Neural crest cell (in vitro differentiated cells): ENCODE measurements around the gene FAM13C. TPM values are rescaled to one million over a fixed set of nuclear protein-coding genes. Genes with fewer than 3 reads are reported as not detected.

Experiments used
- DNase-seq: peaks from one replicate; pipeline ENCODE4 v3.0.0; 2021; ENCODE audit warnings: low read depth, mixed read lengths, low spot score
- H3K27ac Mint-ChIP-seq: one replicate; pipeline ENCODE4 v1.8.0; 2021; ENCODE audit warnings: mild to moderate bottlenecking, mixed read lengths; ENCODE audit not compliant: unreplicated experiment
- H3K27me3 Mint-ChIP-seq: 2 replicates; pipeline ENCODE4 v1.8.0; 2021; ENCODE audit warnings: low read depth, mild to moderate bottlenecking, mixed read lengths
- H3K36me3 Mint-ChIP-seq: 2 replicates; pipeline ENCODE4 v1.8.0; 2021; ENCODE audit warnings: low read depth, mild to moderate bottlenecking, mixed read lengths
- H3K4me1 Mint-ChIP-seq: 2 replicates; pipeline ENCODE4 v1.8.0; 2021; ENCODE audit warnings: mixed read lengths
- H3K4me3 Mint-ChIP-seq: one replicate; pipeline ENCODE4 v1.8.0; 2021; ENCODE audit warnings: mild to moderate bottlenecking, mixed read lengths
- H3K9me3 Mint-ChIP-seq: 2 replicates; pipeline ENCODE4 v1.8.0; 2021; ENCODE audit warnings: mixed read lengths
- CTCF ChIP-seq: fragments of 200-600 bp; sonication (generic); conservative IDR thresholded peaks from 2 replicates; pipeline ENCODE4 v1.5.0; 2021; ENCODE audit warnings: antibody characterized with exemption, mild to moderate bottlenecking
- total RNA-seq: library from RNA; stranded (reverse); gene quantifications from 2 replicates; pipeline ENCODE4 v1.2.1, GENCODE V29; 2021

FAM13C gene
- total RNA-seq, 1 donor from 2014 or later, result 2.9 TPM

- peaks cover 2% of the 10 kb centered on the region for H3K9me3 Mint-ChIP-seq
- no peak overlapping the region for H3K4me3 Mint-ChIP-seq
- H3K4me1 Mint-ChIP-seq, result peaks cover 3% of the 10 kb centered on the region
- no peak for DNase-seq
- TF ChIP-seq CTCF, result no peak
- no peaks in the 10 kb centered on the region for H3K36me3 Mint-ChIP-seq
- no peaks in the 10 kb centered on the region for H3K27me3 Mint-ChIP-seq
- no peak overlapping the region for H3K27ac Mint-ChIP-seq
Observed at GRCh38 chr10:59300386-59300785, 62.0 kb downstream of the FAM13C start.

GRCh38 chr10:59299933-59300332 lies 62.4 kb downstream of the FAM13C start:
- Mint-ChIP-seq H3K4me3 (no peak overlapping the region), H3K9me3 (peaks cover 2% of the 10 kb centered on the region), H3K27me3 (no peaks in the 10 kb centered on the region), H3K27ac (no peak overlapping the region), H3K36me3 (no peaks in the 10 kb centered on the region), H3K4me1 (peaks cover 3% of the 10 kb centered on the region)
- no peak for DNase-seq
- no peak for TF ChIP-seq CTCF

GRCh38 chr10:59290448-59290847 lies 71.9 kb downstream of the FAM13C start:
- peaks cover 2% of the 10 kb centered on the region for H3K9me3 Mint-ChIP-seq
- no peak for DNase-seq
- H3K27me3 Mint-ChIP-seq, result no peaks in the 10 kb centered on the region
- no peak for TF ChIP-seq CTCF
- H3K36me3 Mint-ChIP-seq, result no peaks in the 10 kb centered on the region
- H3K4me3 Mint-ChIP-seq, result no peak overlapping the region
- H3K27ac Mint-ChIP-seq, result no peak overlapping the region
- H3K4me1 Mint-ChIP-seq, result no peaks in the 10 kb centered on the region

- DNase-seq, result no peak
- no peak for TF ChIP-seq CTCF
- Mint-ChIP-seq H3K9me3 (peaks cover 2% of the 10 kb centered on the region), H3K4me1 (no peaks in the 10 kb centered on the region), H3K36me3 (no peaks in the 10 kb centered on the region), H3K27me3 (no peaks in the 10 kb centered on the region), H3K4me3 (no peak overlapping the region), H3K27ac (no peak overlapping the region)
Observed at GRCh38 chr10:59289853-59290252, 72.5 kb downstream of the FAM13C start.

- Mint-ChIP-seq H3K27me3 (no peaks in the 10 kb centered on the region), H3K9me3 (no peaks in the 10 kb centered on the region), H3K4me1 (peaks cover 6% of the 10 kb centered on the region), H3K27ac (no peak overlapping the region), H3K36me3 (no peaks in the 10 kb centered on the region), H3K4me3 (no peak overlapping the region)
- no peak for DNase-seq
- no peak for TF ChIP-seq CTCF
Observed at GRCh38 chr10:59287587-59288255, 74.6 kb downstream of the FAM13C start.
